ENCODE data around the gene WASF3.

Gene WASF3

GRCh38 chr13:26557393-26558073, at the start of gene WASF3:
Gene WASF3, plus strand, starts transcription at chr13:26557683. Its CDS starts 84,588 bp downstream, at chr13:26642271.
- Histone ChIP-seq H3K9ac (ENCODE audit: low read depth, low read length) (no peak within 1 kb of the TSS), H3K9me3 (ENCODE audit: insufficient read depth, low read length, severe bottlenecking) (no peaks in the 10 kb centered on the region), H4K20me1 (ENCODE audit: insufficient read depth, low read length) (no peaks in the 10 kb centered on the region), H3K27me3 (ENCODE audit: insufficient read depth, low read length, poor library complexity) (no peaks in the 10 kb centered on the region), H3K4me1 (ENCODE audit: insufficient read depth, low read length) (no peaks in the 10 kb centered on the region), H3K36me3 (ENCODE audit: insufficient read depth, low read length) (no peaks in the 10 kb centered on the region), H3K79me2 (ENCODE audit: insufficient read depth, low read length) (no peaks in the 10 kb centered on the region), H3K4me3 (ENCODE audit: low read depth in 1 of 2, low read length in 2 of 2) (no peak within 1 kb of the TSS), H3K27ac (ENCODE audit: low read length) (no peak within 1 kb of the TSS), H3K4me2 (ENCODE audit: insufficient read depth, low read length) (no peak within 1 kb of the TSS), H2AFZ (ENCODE audit: low read depth, low read length) (no peak within 1 kb of the TSS)
- DNase-seq (no peak), ATAC-seq (ENCODE audit: insufficient read depth, low read depth) (no peak)
- TF ChIP-seq, protein P1, sequence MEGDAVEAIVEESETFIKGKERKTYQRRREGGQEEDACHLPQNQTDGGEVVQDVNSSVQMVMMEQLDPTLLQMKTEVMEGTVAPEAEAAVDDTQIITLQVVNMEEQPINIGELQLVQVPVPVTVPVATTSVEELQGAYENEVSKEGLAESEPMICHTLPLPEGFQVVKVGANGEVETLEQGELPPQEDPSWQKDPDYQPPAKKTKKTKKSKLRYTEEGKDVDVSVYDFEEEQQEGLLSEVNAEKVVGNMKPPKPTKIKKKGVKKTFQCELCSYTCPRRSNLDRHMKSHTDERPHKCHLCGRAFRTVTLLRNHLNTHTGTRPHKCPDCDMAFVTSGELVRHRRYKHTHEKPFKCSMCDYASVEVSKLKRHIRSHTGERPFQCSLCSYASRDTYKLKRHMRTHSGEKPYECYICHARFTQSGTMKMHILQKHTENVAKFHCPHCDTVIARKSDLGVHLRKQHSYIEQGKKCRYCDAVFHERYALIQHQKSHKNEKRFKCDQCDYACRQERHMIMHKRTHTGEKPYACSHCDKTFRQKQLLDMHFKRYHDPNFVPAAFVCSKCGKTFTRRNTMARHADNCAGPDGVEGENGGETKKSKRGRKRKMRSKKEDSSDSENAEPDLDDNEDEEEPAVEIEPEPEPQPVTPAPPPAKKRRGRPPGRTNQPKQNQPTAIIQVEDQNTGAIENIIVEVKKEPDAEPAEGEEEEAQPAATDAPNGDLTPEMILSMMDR (IDR thresholded peaks at IDR 0.05; ENCODE audit: borderline replicate concordance, extremely low read depth, low read length, poor library complexity, severe bottlenecking), result no peak
- no peak for TF ChIP-seq EZH2 (IDR thresholded peaks at IDR 0.05; ENCODE audit: borderline replicate concordance, low read depth, low read length, severe bottlenecking)

GRCh38 chr13:26508885-26509284, 48.6 kb upstream of the WASF3 start:
- no peak for TF ChIP-seq EZH2 (IDR thresholded peaks at IDR 0.05; ENCODE audit: borderline replicate concordance, low read depth, low read length, severe bottlenecking)
- TF ChIP-seq, protein P1 (IDR thresholded peaks at IDR 0.05; ENCODE audit: borderline replicate concordance, extremely low read depth, low read length, poor library complexity, severe bottlenecking), result no peak
- no peaks in the 10 kb centered on the region for H3K79me2 ChIP-seq (ENCODE audit: insufficient read depth, low read length)
- H3K4me3 ChIP-seq (ENCODE audit: low read depth in 1 of 2, low read length in 2 of 2), result no peak overlapping the region
- H3K27me3 ChIP-seq (ENCODE audit: insufficient read depth, low read length, poor library complexity), result no peaks in the 10 kb centered on the region
- DNase-seq, result no peak
- no peaks in the 10 kb centered on the region for H3K9me3 ChIP-seq (ENCODE audit: insufficient read depth, low read length, severe bottlenecking)
- H3K36me3 ChIP-seq (ENCODE audit: insufficient read depth, low read length), result no peaks in the 10 kb centered on the region
- H4K20me1 ChIP-seq (ENCODE audit: insufficient read depth, low read length), result no peaks in the 10 kb centered on the region
- no peak overlapping the region for H2AFZ ChIP-seq (ENCODE audit: low read depth, low read length)
- no peak for ATAC-seq (ENCODE audit: insufficient read depth, low read depth)
- no peak overlapping the region for H3K9ac ChIP-seq (ENCODE audit: low read depth, low read length)
- no peak overlapping the region for H3K27ac ChIP-seq (ENCODE audit: low read length)
- no peak overlapping the region for H3K4me2 ChIP-seq (ENCODE audit: insufficient read depth, low read length)
- H3K4me1 ChIP-seq (ENCODE audit: insufficient read depth, low read length), result no peaks in the 10 kb centered on the region

GRCh38 chr13:26509491-26509890, 48.0 kb upstream of the WASF3 start:
- no peak for TF ChIP-seq EZH2 (IDR thresholded peaks at IDR 0.05; ENCODE audit: borderline replicate concordance, low read depth, low read length, severe bottlenecking)
- TF ChIP-seq, protein P1 (IDR thresholded peaks at IDR 0.05; ENCODE audit: borderline replicate concordance, extremely low read depth, low read length, poor library complexity, severe bottlenecking), result no peak
- Histone ChIP-seq H3K4me1 (ENCODE audit: insufficient read depth, low read length) (no peaks in the 10 kb centered on the region), H2AFZ (ENCODE audit: low read depth, low read length) (no peak overlapping the region), H3K27ac (ENCODE audit: low read length) (no peak overlapping the region), H3K4me2 (ENCODE audit: insufficient read depth, low read length) (no peak overlapping the region), H3K36me3 (ENCODE audit: insufficient read depth, low read length) (no peaks in the 10 kb centered on the region), H4K20me1 (ENCODE audit: insufficient read depth, low read length) (no peaks in the 10 kb centered on the region), H3K4me3 (ENCODE audit: low read depth in 1 of 2, low read length in 2 of 2) (no peak overlapping the region), H3K27me3 (ENCODE audit: insufficient read depth, low read length, poor library complexity) (no peaks in the 10 kb centered on the region), H3K79me2 (ENCODE audit: insufficient read depth, low read length) (no peaks in the 10 kb centered on the region), H3K9me3 (ENCODE audit: insufficient read depth, low read length, severe bottlenecking) (no peaks in the 10 kb centered on the region), H3K9ac (ENCODE audit: low read depth, low read length) (no peak overlapping the region)
- DNase-seq, result no peak
- ATAC-seq (ENCODE audit: insufficient read depth, low read depth), result no peak

All from DND-41 (cell line).